Thyroid gland (tissue), 4 donors: ENCODE measurements around the gene PRDM1. TPM values are rescaled to one million over a fixed set of nuclear protein-coding genes. Genes with fewer than 3 reads are reported as not detected.

Experiments
- DNase-seq, 2 donors: peaks; one replicate each; pipeline ENCODE4 v3.0.0-alpha.2; 2019
- H3K27ac ChIP-seq, 3 donors: fragments of 200-600 bp; sonication (generic); 1 replicate in 2 of 3; 2 replicates in 1 of 3; pipeline ENCODE4 v1.5.1; 2016 to 2019; ENCODE audit warnings: mild to moderate bottlenecking in 1 of 3, moderate library complexity in 1 of 3
- H3K27me3 ChIP-seq: fragments of 200-600 bp; sonication (generic); one replicate; pipeline ENCODE4 v1.5.1; 2019
- H3K36me3 ChIP-seq, 2 donors: fragments of 200-600 bp; sonication (generic); one replicate each; pipeline ENCODE4 v1.5.1; 2016 to 2019
- H3K4me1 ChIP-seq, 2 donors: fragments of 200-600 bp; sonication (generic); one replicate each; pipeline ENCODE4 v1.5.1; 2017 to 2019
- H3K4me3 ChIP-seq, 3 donors: fragments of 200-600 bp; sonication (generic); replicated peaks in 1 of 3; 1 replicate in 2 of 3; 2 replicates in 1 of 3; pipeline ENCODE4 v1.5.1; 2016; ENCODE audit warnings: mild to moderate bottlenecking in 1 of 3
- H3K9me3 ChIP-seq: fragments of 200-600 bp; sonication (generic); one replicate; pipeline ENCODE4 v1.5.1; 2017
- CTCF ChIP-seq, 6 experiments: fragments of 200-600 bp in 3 of 6; fragments of 450-650 bp in 3 of 6; sonication (generic) in 3 of 6; IDR thresholded peaks; one replicate each; pipeline ENCODE4 v1.5.1; 2016 to 2019; ENCODE audit warnings: antibody characterized with exemption in 6 of 6, mild to moderate bottlenecking in 2 of 6, inconsistent platforms in 1 of 6, moderate library complexity in 1 of 6
- POLR2A ChIP-seq, 2 donors: fragments of 450-650 bp; IDR thresholded peaks; one replicate each; pipeline ENCODE4 v1.6.1; 2017; ENCODE audit warnings: antibody characterized with exemption in 2 of 2, mild to moderate bottlenecking in 2 of 2, moderate library complexity in 1 of 2
- WGBS, 2 donors: methylation state at CpG; one replicate each; pipeline ENCODE4 v1.1.5; 2017; 5-methylcytosine and 5-hydroxymethylcytosine counted together
- intact Hi-C: fragments of 100-400 bp; cut with DNase I; formaldehyde crosslinking; loops from one replicate; pipeline ENCODE4 v1.15.1; 2023
- total RNA-seq, 4 donors: library from RNA; depleted of rRNA; stranded (reverse); fragments of >200 nt; gene quantifications; one replicate each; pipeline ENCODE4 v1.2.3, GENCODE V29; 2016

PRDM1 gene
- total RNA-seq, 4 donors from 2014 or later: 5.6 to 7.6 (median 7.0) TPM

- Histone ChIP-seq H3K27me3 (no peaks in the 10 kb centered on the region), H3K27ac (no peak overlapping the region), H3K36me3 (no peaks in the 10 kb centered on the region), H3K4me3 (no peak overlapping the region), H3K9me3 (no peaks in the 10 kb centered on the region), H3K4me1 (no peaks in the 10 kb centered on the region)
- no peak for DNase-seq
- no peak for TF ChIP-seq POLR2A (IDR thresholded peaks at IDR 0.05)
- no peak for TF ChIP-seq CTCF (IDR thresholded peaks at IDR 0.05)
- intact Hi-C loops: no loop called here
- 82 to 84% methylated on average over 9 of the region's 9 CpGs for WGBS, 2 donors
Observed at GRCh38 chr6:106141441-106142237, 55.5 kb downstream of the PRDM1 start.

- peaks cover 0 to 3% of the 10 kb centered on the region in 2 donors for H3K4me1 ChIP-seq
- TF ChIP-seq CTCF (IDR thresholded peaks at IDR 0.05) (no peak), POLR2A (IDR thresholded peaks at IDR 0.05) (no peak)
- no peaks in the 10 kb centered on the region for H3K9me3 ChIP-seq
- intact Hi-C loops: no loop called here
- H3K27me3 ChIP-seq: no peaks in the 10 kb centered on the region
- DNase-seq: no peak
- no peaks in the 10 kb centered on the region for H3K36me3 ChIP-seq
- WGBS, 2 donors: 65 to 82% methylated on average over 2 of the region's 2 CpGs
- H3K4me3 ChIP-seq: no peak overlapping the region
- H3K27ac ChIP-seq: no peak overlapping the region
Observed at GRCh38 chr6:106142876-106143431, 56.8 kb downstream of the PRDM1 start.

- Histone ChIP-seq H3K27ac (no peak overlapping the region), H3K4me3 (no peak overlapping the region), H3K4me1 (peaks cover 0 to 3% of the 10 kb centered on the region in 2 donors), H3K36me3 (no peaks in the 10 kb centered on the region), H3K27me3 (no peaks in the 10 kb centered on the region), H3K9me3 (no peaks in the 10 kb centered on the region)
- intact Hi-C loops: no loop called here
- TF ChIP-seq POLR2A (IDR thresholded peaks at IDR 0.05) (no peak), CTCF (IDR thresholded peaks at IDR 0.05) (no peak)
- no peak for DNase-seq
- 87 to 97% methylated on average over 12 of the region's 12 CpGs for WGBS, 2 donors
Observed at GRCh38 chr6:106143665-106144064, 57.5 kb downstream of the PRDM1 start.

- H3K27me3 ChIP-seq: no peaks in the 10 kb centered on the region
- no peaks in the 10 kb centered on the region for H3K9me3 ChIP-seq
- 72 to 84% methylated on average over 4 of the region's 4 CpGs for WGBS, 2 donors
- TF ChIP-seq POLR2A (IDR thresholded peaks at IDR 0.05): no peak
- no peak for TF ChIP-seq CTCF (IDR thresholded peaks at IDR 0.05)
- H3K4me1 ChIP-seq: peaks cover 0 to 3% of the 10 kb centered on the region in 2 donors
- intact Hi-C loops: no loop called here
- H3K4me3 ChIP-seq: no peak overlapping the region
- H3K27ac ChIP-seq: no peak overlapping the region
- no peaks in the 10 kb centered on the region for H3K36me3 ChIP-seq
- DNase-seq: no peak
Observed at GRCh38 chr6:106145144-106145543, 59.0 kb downstream of the PRDM1 start.

- no peak for TF ChIP-seq POLR2A (IDR thresholded peaks at IDR 0.05)
- no peak for TF ChIP-seq CTCF (IDR thresholded peaks at IDR 0.05)
- no peaks in the 10 kb centered on the region for H3K9me3 ChIP-seq
- 54 to 73% methylated on average over 7 of the region's 7 CpGs for WGBS, 2 donors
- no peak overlapping the region for H3K4me3 ChIP-seq
- no peak for DNase-seq
- intact Hi-C loops: no loop called here
- H3K27me3 ChIP-seq: no peaks in the 10 kb centered on the region
- peaks cover 0 to 3% of the 10 kb centered on the region in 2 donors for H3K4me1 ChIP-seq
- H3K36me3 ChIP-seq: no peaks in the 10 kb centered on the region
- H3K27ac ChIP-seq: no peak overlapping the region
Observed at GRCh38 chr6:106145741-106146227, 59.6 kb downstream of the PRDM1 start.
